SK-N-MC (cell line): ENCODE results near the gene SH2D3C.
A peak's percentile ranks its signal among the peaks of the same experiment; 100 is the strongest.

Experiments
- DNase-seq: peaks from one replicate; pipeline ENCODE4 v3.0.0-alpha.2; 2011; ENCODE audit warnings: low read depth, low spot score
- H3K27ac ChIP-seq: fragments of 200-600 bp; sonication (generic); 2 replicates; pipeline ENCODE4 v1.5.1; 2016; ENCODE audit warnings: mixed run types
- H3K36me3 ChIP-seq: fragments of 200-600 bp; sonication (generic); 2 replicates; pipeline ENCODE4 v1.6.1; 2017; ENCODE audit warnings: antibody characterized with exemption, low read length, mixed read lengths; ENCODE audit not compliant: insufficient read depth
- H3K4me3 ChIP-seq: fragments of 200-600 bp; sonication (generic); 2 replicates; pipeline ENCODE4 v1.5.1; 2016
- H3K9ac ChIP-seq: fragments of 200-600 bp; sonication (generic); 2 replicates; pipeline ENCODE4 v1.8.0; 2017; ENCODE audit warnings: mixed run types, mixed read lengths; ENCODE audit not compliant: insufficient read length
- H3K9me3 ChIP-seq: fragments of 200-600 bp; sonication (generic); 2 replicates; pipeline ENCODE4 v1.6.1; 2017; ENCODE audit warnings: low read depth, mild to moderate bottlenecking, antibody characterized with exemption, low read length, moderate library complexity, mixed read lengths
- EZH2 ChIP-seq: fragments of 200-600 bp; sonication (generic); IDR thresholded peaks from one replicate; pipeline ENCODE4 v1.6.1; 2017; ENCODE audit warnings: antibody characterized with exemption
- FOXP2 ChIP-seq: optimal IDR thresholded peaks from 2 replicates; pipeline ENCODE3; 2011; ENCODE audit warnings: mild to moderate bottlenecking, moderate library complexity; ENCODE audit not compliant: insufficient read depth; ENCODE audit errors: extremely low read length, control extremely low read depth
- POLR2AphosphoS5 ChIP-seq: IDR thresholded peaks from 2 replicates; pipeline ENCODE4 v1.6.1; 2012; ENCODE audit warnings: mild to moderate bottlenecking, low read depth, low read length, borderline replicate concordance

Gene SH2D3C

DNA sequence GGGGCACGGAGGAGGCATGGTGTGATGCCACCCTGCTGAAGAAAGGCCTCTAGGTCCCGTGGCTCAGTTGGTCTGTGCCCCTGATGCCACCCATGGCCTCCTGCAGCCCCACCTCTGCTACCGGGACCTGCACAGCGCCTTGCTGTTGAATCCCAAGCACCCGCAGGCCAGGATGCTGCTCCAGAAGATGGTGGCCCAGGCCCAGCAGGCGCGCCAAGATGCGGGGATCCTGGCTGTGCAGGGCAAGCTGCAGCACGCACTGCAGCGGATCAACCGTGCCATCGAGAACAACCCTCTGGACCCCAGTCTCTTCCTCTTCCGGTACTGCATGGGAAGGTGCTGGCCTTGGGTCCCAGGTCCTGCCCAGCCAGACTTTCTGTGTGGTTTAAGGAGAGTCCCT, 55.5 kb downstream of the SH2D3C start:
- Histone ChIP-seq H3K9ac (no peak overlapping the region), H3K36me3 (no peaks in the 10 kb centered on the region), H3K9me3 (no peaks in the 10 kb centered on the region), H3K27ac (no peak overlapping the region), H3K4me3 (no peak overlapping the region)
- TF ChIP-seq EZH2 (no peak), POLR2AphosphoS5 (no peak), FOXP2 (no peak)
- DNase-seq, result no peak

DNA sequence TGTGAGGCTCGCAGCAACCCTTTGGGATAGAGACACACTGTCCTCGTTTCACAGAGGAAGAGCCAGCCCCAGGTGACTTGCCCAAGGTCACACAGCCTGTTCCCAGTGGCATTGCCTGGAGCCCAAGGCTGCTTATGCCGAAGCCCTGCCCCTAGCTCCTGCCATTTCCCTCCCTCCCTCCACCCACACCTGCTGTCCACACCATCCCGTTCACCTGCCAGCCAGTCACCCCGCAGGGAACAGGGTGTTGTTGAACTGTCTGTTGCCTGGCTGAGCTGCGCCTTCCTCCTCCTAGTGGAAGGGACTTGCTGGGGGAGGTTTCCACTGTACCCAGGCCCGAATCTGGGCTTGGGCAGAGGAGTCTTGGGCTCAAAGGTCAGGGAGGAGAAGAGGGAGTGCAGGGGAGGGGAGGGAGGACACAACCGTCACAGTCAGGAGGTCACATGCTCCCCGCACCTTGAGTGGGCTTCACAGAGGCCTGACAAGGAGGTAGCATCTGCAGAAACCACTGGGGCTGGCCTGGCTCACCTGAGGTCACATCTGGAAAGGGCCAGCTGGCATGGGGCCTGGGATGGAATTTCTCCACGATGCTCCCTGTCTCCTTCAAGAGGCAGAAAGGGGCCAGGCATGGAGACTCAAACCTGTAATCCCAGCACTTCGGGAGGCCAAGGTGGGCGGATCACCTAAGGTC, 56.3 kb downstream of the SH2D3C start:
- Histone ChIP-seq H3K36me3 (no peaks in the 10 kb centered on the region), H3K9me3 (no peaks in the 10 kb centered on the region), H3K9ac (no peak overlapping the region), H3K27ac (no peak overlapping the region), H3K4me3 (no peak overlapping the region)
- DNase-seq, result no peak
- TF ChIP-seq POLR2AphosphoS5 (no peak), FOXP2 (no peak), EZH2 (no peak)

DNA sequence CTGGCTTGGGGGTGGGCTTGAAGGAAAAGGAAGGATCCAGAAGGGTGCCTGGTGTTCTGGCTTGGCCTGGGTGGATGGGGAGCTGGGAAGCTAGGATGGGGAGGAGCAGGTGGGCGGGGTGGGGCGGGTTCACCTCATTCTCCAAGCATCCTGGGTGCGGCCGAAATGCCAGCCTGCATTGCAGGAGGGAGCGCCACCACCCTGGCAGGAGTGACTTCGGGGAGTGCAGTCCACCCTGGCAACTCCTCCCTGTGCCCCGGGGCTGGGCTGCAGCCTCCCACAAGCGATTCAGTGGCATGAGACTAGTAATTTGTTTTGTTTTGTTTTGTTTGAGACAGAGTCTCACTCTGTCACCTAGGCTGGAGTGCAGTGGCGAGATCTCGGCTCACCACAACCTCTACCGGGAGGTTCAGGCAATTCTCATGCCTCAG, 57.1 kb downstream of the SH2D3C start:
- no peak overlapping the region for H3K4me3 ChIP-seq
- DNase-seq, result no peak
- H3K27ac ChIP-seq, result no peak overlapping the region
- H3K9me3 ChIP-seq, result no peaks in the 10 kb centered on the region
- no peaks in the 10 kb centered on the region for H3K36me3 ChIP-seq
- H3K9ac ChIP-seq, result no peak overlapping the region
- TF ChIP-seq FOXP2 (no peak), POLR2AphosphoS5 (no peak)

DNA sequence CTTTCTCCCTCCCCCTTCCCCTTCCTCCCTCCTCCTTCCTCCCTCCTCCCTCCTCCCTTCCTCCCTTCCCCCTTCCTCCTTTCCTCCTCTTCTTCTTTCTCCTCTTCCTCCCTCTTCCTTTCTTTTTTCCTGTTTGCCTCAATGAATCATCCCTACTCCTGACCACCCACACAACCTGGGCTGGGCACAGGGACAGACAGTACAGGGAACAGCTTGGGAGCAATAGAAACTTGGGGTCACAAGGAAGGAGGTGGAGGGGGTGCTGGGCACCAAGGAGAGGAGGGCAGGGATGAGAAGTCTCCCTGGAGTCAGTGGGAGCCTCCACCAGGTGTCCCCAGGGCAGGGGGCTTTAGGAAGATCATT, 57.6 kb downstream of the SH2D3C start:
- Histone ChIP-seq H3K4me3 (no peak overlapping the region), H3K27ac (no peak overlapping the region), H3K9ac (no peak overlapping the region), H3K9me3 (no peaks in the 10 kb centered on the region), H3K36me3 (no peaks in the 10 kb centered on the region)
- DNase-seq, result no peak
- TF ChIP-seq FOXP2, result no peak
- no peak for TF ChIP-seq POLR2AphosphoS5
- no peak for TF ChIP-seq EZH2

DNA sequence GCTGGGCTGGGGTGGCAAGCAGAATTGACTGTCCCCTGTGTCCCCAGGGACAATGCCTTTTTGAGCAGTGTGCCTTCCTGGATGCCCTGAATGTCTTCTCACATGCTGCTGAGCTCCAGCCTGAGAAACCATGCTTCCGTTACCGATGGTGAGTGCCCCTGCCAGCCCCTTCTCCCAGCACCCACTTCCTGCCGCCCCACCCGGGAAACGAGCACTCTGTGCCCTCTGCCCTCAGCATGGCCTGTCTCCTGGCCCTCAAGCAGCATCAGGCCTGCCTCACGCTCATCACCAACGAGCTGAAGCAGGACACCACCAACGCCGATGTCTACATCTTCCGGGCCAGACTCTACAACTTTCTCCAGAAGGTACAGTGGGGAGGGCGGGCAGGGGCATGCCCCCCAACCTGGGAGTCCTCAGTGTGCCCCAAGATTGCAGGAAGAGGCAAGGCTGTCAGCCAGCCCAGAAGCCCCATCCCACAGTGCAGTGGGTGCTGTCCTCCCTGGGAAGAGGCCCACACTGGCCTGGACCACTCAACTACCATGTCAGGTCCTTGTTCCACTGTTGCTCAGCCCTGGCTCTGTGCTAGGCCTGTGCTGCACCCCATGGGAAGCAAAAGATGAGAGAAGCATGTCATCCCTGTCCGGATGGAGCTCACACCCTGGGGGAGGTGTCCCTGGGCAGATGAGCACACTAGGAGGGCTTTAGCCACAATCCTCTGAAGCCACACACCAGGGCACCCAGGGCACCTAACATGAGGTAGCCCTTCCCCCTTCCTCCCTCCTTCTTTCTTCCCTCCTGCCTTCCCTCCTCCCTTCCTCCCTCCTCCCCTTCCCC, 58.2 kb downstream of the SH2D3C start:
- DNase-seq, result no peak
- no peak overlapping the region for H3K9ac ChIP-seq
- no peak for TF ChIP-seq FOXP2
- no peak for TF ChIP-seq EZH2
- no peak for TF ChIP-seq POLR2AphosphoS5
- H3K4me3 ChIP-seq, result no peak overlapping the region
- H3K9me3 ChIP-seq, result no peaks in the 10 kb centered on the region
- H3K36me3 ChIP-seq, result no peaks in the 10 kb centered on the region
- H3K27ac ChIP-seq, result no peak overlapping the region

DNA sequence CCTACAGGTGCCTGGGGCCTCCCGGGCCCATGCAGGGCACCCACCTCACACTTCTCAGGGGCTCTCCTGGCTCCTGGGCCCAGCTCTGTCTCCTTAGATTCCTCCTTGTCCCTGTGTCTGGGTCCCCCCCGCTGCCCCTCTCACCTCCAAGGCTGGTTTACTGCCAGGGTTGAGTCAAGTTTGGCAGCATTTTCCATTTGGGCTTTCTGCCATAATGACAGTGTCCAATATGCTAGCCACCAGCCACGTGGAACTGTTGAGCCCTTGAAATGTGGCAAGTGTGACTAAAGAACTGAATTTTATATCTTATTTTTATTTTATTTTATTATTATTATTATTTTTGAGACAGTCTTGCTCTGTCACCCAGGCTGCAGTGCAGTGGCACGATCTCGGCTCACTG, 60.7 kb downstream of the SH2D3C start:
- no peak overlapping the region for H3K4me3 ChIP-seq
- no peak overlapping the region for H3K9ac ChIP-seq
- no peaks in the 10 kb centered on the region for H3K36me3 ChIP-seq
- TF ChIP-seq POLR2AphosphoS5 (no peak), FOXP2 (no peak), EZH2 (no peak)
- DNase-seq, result no peak
- no peak overlapping the region for H3K27ac ChIP-seq
- no peaks in the 10 kb centered on the region for H3K9me3 ChIP-seq

GRCh38 chr9:127716412-127716811, 62.1 kb downstream of the SH2D3C start:
- no peaks in the 10 kb centered on the region for H3K9me3 ChIP-seq
- H3K9ac ChIP-seq, result no peak overlapping the region
- peak overlapping the region; percentile 86 for H3K4me3 ChIP-seq
- TF ChIP-seq POLR2AphosphoS5 (no peak), EZH2 (no peak), FOXP2 (no peak)
- no peak overlapping the region for H3K27ac ChIP-seq
- DNase-seq, result no peak
- no peaks in the 10 kb centered on the region for H3K36me3 ChIP-seq

GRCh38 chr9:127715470-127716337, 62.8 kb downstream of the SH2D3C start, which contains the start of the genes PTRH1 and TTC16:
Gene PTRH1, minus strand, starts transcription at chr9:127715663. Its CDS starts 24 bp downstream, at chr9:127715639.
Gene TTC16, plus strand, starts transcription at chr9:127716079. Its CDS starts 67 bp downstream, at chr9:127716146.
- TF ChIP-seq POLR2AphosphoS5, result peak; percentile 31; the same call in 1 of the 2 replicates
- TF ChIP-seq EZH2, result no peak
- no peak for TF ChIP-seq FOXP2

More at GRCh38 chr9:127715470-127716337, 62.8 kb downstream of the SH2D3C start, which contains the start of the genes PTRH1 and TTC16:
- DNase-seq, result peak; percentile 39
- Histone ChIP-seq H3K9ac (peak within 1 kb of the TSS; percentile 62), H3K9me3 (no peaks in the 10 kb centered on the region), H3K4me3 (peak within 1 kb of the TSS; percentile 86), H3K27ac (no peak within 1 kb of the TSS), H3K36me3 (no peaks in the 10 kb centered on the region)
